PC-3 (cell line): ENCODE data around the gene KRTAP1-5.

Experiments used
- CTCF ChIP-seq: fragments of 300-600 bp; sonication (generic); conservative IDR thresholded peaks from 2 replicates; pipeline ENCODE4 v1.5.1; 2017; ENCODE audit warnings: antibody characterized with exemption, low read depth, mild to moderate bottlenecking, low read length
- EZH2 ChIP-seq: fragments of 300-600 bp; sonication (generic); IDR thresholded peaks from one replicate; pipeline ENCODE4 v1.6.1; 2017; ENCODE audit warnings: antibody characterized with exemption, mild to moderate bottlenecking, low read length; ENCODE audit not compliant: unreplicated experiment

- TF ChIP-seq CTCF (no peak), EZH2 (no peak)
These were observed 40.1 kb downstream of the KRTAP1-5 start for GRCh38 chr17:40986920-40987319.
